GM12892 (cell line): Measurements from ENCODE around the gene MLKL.

ENCODE experiments used
- POLR2A ChIP-seq: IDR thresholded peaks from 2 replicates; pipeline ENCODE4 v1.6.1; 2011; ENCODE audit warnings: low read depth, low read length, control low read depth
- POLR2AphosphoS5 ChIP-seq: IDR thresholded peaks from 2 replicates; pipeline ENCODE4 v1.6.1; 2011; ENCODE audit warnings: low read depth, low read length, control low read depth

DNA sequence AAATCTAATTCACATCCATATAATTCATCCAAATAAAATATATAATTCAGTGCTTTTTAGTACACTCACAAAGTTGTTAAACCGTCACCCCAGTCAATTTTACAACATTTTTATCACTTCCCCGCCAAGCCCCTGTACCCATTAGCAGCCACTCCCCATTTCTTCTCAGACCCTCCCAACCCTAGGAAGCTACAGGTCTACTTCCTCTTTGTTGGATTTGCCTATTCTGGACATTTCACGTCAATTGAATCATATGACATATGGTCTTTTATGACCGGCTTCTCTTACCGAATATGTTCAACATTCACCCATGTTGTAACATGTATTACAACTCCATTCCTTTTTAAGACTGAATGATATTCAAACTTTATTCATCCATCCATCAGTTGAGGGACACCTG is 19.9 kb upstream of the MLKL start:
- TF ChIP-seq POLR2AphosphoS5 (no peak), POLR2A (no peak)
